HG03521 (cell line): ENCODE measurements around the gene CFAP410.
"Not testable (repeated sequence)": the region's sequence is repeated elsewhere in the genome, so short reads cannot be mapped to it uniquely, and the experiment has no call there.

Experiments used
- ATAC-seq: cut with Tn5 transposase; IDR thresholded peaks from one replicate; pipeline ENCODE4 v1.9.1; 2021; ENCODE audit warnings: mild to moderate bottlenecking, moderate library complexity; ENCODE audit not compliant: unreplicated experiment

The CFAP410 gene

DNA sequence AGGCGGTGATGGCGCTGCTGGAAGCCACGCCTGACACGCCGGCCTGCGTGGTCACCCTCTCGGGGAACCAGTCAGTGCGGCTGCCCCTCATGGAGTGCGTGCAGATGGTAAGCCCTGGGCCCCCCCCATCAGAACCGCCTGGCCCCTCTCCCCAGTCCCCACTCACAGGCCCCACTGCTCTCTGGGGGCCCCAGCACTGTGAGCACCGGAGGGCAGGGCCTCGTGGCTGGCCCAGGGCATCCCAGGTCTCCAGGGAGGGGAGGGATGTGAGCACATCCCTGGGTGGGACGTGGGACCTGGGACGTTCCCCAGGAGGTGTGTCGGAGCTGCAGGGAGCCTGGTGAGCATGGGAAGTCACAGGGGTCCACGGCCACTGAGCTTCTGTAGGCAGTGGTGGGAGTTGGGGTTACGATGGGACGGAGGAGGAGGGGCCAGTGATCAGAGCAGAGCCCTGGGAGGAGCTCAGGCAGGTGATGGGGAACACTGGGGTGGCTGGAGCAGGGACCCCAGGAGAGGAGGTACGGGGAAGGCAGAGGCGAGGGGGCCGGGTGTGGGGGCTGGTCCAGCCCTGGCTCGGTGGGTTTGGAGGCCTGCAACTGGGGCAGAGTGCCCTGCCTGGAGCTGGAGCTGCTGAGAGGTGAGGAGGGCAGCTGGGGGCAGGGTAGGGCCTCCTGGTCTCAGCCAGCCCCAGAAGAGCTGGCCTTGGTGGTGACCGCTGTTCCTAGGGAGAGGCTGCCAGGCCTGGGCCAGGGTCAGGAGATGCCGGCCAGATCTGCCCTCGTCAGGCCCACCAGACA, 20.5 kb downstream of the CFAP410 start:
- no peak for ATAC-seq

DNA sequence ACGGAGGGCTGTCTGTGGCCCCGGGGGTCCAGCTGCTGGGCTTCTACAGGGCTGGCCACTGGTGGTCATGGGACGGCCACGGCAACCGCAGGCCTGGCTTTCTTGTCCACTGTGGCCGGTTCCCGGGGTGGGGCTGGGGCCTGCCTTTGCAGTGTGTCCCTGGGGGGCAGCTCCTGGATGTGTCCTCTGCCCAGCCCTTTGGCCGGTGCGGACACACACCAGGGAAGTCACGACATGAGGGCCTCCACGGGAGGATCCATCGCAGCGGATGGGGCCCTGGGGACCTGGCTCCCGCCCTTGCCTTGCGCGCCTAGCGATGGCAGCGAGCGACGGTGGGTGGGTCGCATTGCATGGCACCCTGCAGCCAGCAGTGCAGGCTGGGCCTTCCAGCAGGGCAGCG, 21.3 kb downstream of the CFAP410 start:
- ATAC-seq: no peak

GRCh38 chr21:44317241-44317782, 21.9 kb downstream of the CFAP410 start:
- ATAC-seq: no peak

DNA sequence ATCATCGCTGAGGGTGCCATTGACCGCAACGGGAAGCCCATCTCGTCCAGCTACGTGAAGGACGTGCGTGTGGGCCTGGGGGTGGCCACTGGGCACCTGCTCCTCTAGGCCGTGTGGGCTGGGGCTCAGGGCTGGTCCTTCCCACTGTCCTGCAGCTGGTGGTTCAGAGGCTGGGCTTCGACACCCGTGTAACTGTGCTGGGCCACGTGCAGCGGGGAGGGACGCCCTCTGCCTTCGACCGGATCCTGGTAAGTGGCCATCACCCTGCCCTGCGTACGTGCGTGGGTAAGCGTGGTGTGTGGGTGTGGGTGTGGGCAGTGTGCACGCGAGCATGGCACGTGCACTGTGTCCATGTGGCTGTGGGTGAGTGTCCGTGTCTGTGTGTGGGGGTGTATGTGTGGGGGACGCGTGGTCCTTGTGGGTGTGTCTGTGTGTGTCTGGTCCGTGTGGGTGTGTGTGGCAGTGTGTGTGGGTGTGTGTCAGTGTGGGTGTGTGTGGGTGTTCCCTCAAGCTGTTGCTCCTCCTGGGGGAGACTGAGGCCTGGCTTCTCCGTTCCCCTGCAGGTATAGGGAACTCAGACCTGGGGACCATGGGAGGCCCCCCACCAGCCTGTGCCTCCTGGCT, 22.8 kb downstream of the CFAP410 start:
- no peak for ATAC-seq

- no peak for ATAC-seq
These were observed 23.4 kb downstream of the CFAP410 start for GRCh38 chr21:44315691-44316203.

- ATAC-seq: no peak
These were observed 24.6 kb downstream of the CFAP410 start for GRCh38 chr21:44314561-44314960.

DNA sequence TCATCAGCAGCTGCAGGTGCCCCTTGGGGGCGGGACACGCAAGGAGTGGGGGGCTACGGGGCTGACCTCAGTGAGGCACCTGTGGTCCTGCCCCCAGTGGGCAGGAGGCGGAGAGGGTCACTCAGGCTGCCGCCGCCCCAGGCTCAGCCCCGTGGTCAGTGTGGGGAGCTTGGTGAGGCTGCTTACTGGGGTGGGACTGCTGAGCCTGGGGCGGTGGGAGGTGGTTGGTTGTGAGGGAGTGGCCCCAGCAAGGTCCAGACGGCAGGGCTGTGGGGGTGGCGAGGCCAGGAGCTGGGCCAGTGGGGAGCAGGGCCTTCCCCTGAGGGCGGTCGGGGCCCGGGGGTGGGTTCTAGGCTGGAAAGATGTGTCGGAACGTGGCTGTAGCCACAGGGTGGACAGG, 25.1 kb downstream of the CFAP410 start:
- no peak for ATAC-seq

GRCh38 chr21:44313451-44313850, 25.7 kb downstream of the CFAP410 start:
- no peak for ATAC-seq

DNA sequence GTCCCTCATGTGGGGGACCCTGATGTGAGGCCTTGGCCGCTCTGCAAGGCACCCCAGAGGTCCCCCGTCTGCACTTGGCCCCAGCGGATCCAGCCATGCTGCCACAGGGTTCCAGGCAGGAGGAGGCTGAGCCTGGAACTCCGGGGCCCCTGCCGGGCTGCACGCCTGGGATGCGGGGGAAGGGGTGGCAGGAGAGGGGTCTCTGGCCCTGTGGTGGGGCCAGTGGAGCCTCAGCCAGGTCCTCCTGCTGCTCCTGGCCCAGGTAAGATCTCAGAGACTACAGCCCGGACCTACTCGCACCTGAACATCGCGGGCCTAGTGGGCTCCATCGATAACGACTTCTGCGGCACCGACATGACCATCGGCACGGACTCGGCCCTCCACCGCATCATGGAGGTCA, 26.5 kb downstream of the CFAP410 start:
- ATAC-seq: no peak

DNA sequence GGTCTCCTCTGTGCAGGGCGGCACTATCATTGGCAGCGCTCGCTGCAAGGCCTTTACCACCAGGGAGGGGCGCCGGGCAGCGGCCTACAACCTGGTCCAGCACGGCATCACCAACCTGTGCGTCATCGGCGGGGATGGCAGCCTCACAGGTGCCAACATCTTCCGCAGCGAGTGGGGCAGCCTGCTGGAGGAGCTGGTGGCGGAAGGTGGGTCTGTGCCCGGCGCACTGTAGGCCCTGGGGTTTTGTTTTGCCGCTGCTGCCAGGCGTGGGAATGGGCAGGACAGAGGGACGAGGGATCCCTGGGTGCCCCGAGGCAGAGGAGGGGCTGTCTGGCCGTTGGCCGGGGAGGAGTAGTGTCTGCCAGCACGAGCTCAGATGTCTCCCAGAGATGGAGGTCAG, 27.1 kb downstream of the CFAP410 start:
- no peak for ATAC-seq

DNA sequence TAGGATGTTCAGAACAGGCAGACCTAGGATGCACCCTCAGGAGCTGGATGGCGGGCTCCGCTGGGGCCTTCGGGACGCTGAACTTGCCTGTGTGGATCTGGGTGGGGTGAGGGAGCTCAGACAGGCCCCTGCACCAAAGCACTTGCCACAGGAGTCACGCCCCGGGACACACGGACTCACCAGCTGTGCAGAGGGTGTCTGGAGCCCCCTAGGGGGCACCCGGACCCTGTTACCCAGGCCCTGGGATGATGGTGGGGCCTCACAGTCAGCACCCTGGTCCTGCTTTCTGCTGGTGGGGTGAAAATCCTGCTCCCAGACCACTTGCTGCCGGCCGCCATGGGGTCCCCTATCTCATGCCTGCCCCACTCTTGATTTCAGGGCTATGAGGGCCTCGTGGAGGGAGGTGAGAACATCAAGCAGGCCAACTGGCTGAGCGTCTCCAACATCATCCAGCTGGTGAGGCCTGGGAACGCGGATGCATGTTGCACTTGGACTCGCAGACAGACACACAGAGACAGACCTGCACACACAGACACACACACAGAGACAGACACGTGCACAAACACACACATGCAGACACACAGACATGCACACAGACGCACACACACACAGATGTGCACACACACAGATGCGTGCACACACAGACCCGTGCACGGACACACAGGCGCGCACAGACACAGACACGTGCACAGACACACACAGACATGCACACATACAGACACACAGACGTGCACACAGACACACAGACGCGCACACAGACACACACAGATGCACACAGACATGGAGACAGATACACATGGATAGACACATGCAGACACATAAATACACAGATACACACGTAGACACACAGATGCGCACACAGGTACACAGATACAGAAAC, 28.3 kb downstream of the CFAP410 start:
- no peak for ATAC-seq

- no peak for ATAC-seq
These were observed 32.1 kb downstream of the CFAP410 start for GRCh38 chr21:44306936-44307704.

DNA sequence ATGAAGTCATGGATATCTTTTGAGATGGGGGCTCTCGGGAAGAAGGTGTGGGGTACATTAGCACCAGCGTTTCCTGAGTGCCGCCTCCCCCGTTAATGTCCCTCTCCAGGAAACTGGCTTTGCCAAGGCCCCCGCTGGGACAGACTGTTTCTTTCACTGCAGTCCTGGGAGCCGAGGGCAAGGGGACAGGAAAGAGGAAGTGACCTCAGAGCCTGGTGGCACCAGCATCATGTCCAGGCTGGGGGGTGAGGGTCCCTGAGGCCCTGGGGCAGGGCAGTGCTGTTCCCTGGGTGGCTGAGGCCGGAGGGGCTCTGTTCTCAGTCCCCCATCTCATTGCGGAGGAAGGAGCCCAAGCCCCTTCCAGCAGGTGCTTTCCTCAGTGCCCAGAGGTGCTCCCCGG, 33.5 kb downstream of the CFAP410 start:
- ATAC-seq: no peak

GRCh38 chr21:44304877-44305293, 34.3 kb downstream of the CFAP410 start:
- no peak for ATAC-seq

GRCh38 chr21:44304011-44304616, 35.1 kb downstream of the CFAP410 start:
- no peak for ATAC-seq

GRCh38 chr21:44303490-44303981, 35.7 kb downstream of the CFAP410 start:
- ATAC-seq: no peak

DNA sequence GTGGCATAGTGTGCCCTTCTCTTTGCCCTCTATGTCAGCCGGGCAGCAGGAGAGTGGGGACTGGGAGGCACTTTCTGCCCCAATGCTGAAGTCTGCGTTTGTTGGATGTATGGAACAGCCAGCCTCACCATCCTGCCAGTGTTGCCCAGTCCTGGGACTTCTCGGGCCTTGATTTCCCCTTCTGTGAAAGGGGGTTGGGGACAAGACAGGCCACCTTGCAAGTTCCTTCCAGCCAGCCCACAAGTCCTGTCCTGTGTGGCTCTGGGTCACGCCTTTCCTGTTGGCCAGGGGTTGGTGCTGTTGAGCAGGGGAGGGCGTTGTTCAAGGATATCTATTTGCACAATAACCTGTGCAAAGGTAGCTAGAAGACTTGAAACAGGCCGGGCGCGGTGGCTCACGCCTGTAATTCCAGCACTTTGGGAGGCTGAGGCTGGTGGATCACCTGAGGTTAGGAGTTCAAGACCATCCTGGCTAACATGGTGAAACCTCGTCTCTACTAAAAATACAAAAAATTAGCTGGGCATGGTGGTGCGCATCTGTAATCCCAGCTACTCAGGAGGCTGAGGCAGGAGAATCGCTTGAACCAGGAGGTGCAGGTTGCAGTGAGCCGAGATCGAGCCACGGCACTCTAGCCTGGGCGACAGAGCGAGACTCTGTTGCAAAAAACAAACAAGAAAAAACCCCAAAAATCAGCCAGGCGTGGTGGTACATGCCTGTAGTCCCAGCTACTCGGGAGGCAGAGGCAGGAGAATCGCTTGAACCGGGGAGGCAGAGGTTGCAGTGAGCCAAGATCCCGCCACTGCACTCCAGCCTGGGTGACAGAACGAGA, 36.4 kb downstream of the CFAP410 start:
- not testable (repeated sequence) for ATAC-seq

DNA sequence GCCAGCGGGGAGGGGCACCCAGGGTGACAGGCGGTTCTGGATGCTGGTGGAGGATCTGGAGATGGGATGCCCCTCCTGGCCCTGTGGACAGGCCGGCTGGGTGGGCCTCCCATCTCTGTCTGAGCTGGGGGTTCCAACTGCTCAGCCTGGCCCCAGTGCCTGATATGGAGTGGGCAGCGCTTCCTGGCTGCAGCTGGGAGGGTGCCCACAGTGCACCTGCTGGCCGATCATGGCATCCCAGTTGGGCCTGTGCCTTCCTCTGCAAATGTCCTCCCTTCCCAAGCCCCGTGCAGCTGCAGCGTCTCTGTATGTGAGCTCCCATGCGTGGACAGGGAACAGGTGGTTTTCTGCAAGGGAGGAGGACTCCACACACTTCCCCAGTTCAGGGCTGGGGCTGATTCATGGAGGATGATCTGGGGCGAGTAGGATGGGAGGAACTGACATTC, 37.2 kb downstream of the CFAP410 start:
- ATAC-seq: no peak

DNA sequence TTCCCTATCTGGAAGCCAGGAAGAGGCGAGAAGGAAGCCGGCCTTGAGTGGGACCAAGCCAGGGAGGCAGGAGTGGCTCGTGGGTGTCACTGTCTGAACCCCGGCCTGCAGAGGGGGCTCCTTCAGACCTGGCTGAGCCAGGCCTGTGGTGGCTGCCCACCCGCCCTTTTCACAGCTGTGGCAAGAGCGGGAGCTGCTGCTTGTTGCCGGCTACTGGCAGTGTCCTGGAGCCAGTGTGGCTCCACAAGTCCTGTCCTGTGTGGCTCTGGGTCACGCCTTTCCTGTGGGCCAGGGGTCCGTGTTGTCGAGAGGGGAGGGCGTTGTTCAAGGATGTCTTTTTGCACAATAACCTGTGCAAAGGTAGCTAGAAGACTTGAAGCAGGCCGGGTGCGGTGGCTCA, 38.0 kb downstream of the CFAP410 start:
- ATAC-seq: no peak
